Activated CD4-positive, alpha-beta memory T cell treated with anti-CD3 and anti-CD28 coated beads, Interleukin-2, amount 10 ng/mL, durations not matched to agents 7 days and 5 days (primary cell): ENCODE results near the gene CAPN2. TPM values are rescaled to one million over a fixed set of nuclear protein-coding genes. Genes with fewer than 3 reads are reported as not detected.
"Not testable (repeated sequence)": the region's sequence is repeated elsewhere in the genome, so short reads cannot be mapped to it uniquely, and the experiment has no call there.

Source experiments
- CTCF ChIA-PET: fragments of 350-600 bp; sonication (Branson Sonifier 250); formaldehyde crosslinking; loops from one replicate; lab custom pipeline; 2021; ENCODE audit warnings: antibody characterized with exemption, inconsistent platforms; lab: Charles Lee
- POLR2A ChIA-PET: fragments of 350-600 bp; sonication (Branson Sonifier 250); formaldehyde crosslinking; loops from one replicate; lab custom pipeline; 2021; ENCODE audit warnings: antibody characterized with exemption; lab: Charles Lee
- DNase-seq: peaks from one replicate; pipeline ENCODE4 v3.0.0-alpha.2; 2020
- H3K27ac Mint-ChIP-seq: one replicate; pipeline ENCODE4 v1.8.0; 2021; ENCODE audit warnings: mild to moderate bottlenecking, mixed read lengths
- H3K27me3 Mint-ChIP-seq: one replicate; pipeline ENCODE4 v1.8.0; 2021; ENCODE audit warnings: mixed read lengths
- H3K36me3 Mint-ChIP-seq: one replicate; pipeline ENCODE4 v1.8.0; 2021; ENCODE audit warnings: low read depth, mixed read lengths
- H3K4me1 Mint-ChIP-seq: one replicate; pipeline ENCODE4 v1.8.0; 2021; ENCODE audit warnings: mixed read lengths
- H3K4me3 Mint-ChIP-seq: one replicate; pipeline ENCODE4 v1.8.0; 2021; ENCODE audit warnings: mild to moderate bottlenecking, mixed read lengths
- H3K9me3 Mint-ChIP-seq: one replicate; pipeline ENCODE4 v1.8.0; 2021; ENCODE audit warnings: mixed read lengths
- total RNA-seq, 2 experiments: library from RNA; stranded (reverse); gene quantifications; one replicate each; pipeline ENCODE4 v1.2.3, GENCODE V29; 2021

Gene CAPN2
- total RNA-seq, 2 experiments from 2014 or later: 263 TPM

DNA sequence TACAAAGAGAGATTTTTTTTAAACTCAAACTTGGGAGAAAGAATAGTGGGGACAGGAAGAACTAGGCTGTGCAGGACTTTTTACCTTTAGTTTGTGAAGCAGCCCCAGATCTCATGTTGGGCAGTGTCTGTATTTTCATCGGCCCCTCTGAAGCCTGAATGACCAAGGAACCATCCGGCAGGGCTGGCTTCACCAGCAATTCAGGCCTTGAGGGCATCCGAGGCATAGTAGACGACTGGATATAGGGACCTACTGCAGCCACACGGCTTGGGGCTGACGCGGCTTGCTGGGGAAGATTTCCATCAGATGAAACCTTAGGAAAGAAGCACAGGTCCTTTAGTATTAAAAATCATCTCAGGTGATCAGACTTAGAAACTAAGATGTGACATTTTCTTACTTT lies 89.7 kb downstream of the CAPN2 start:
- peaks cover 55% of the 10 kb centered on the region for H3K36me3 Mint-ChIP-seq
- no peak for DNase-seq
- CTCF ChIA-PET: no interaction called here
- H3K27ac Mint-ChIP-seq: no peak overlapping the region
- no peaks in the 10 kb centered on the region for H3K4me1 Mint-ChIP-seq
- no peak overlapping the region for H3K4me3 Mint-ChIP-seq
- H3K9me3 Mint-ChIP-seq: no peaks in the 10 kb centered on the region
- POLR2A ChIA-PET: no interaction called here
- H3K27me3 Mint-ChIP-seq: no peaks in the 10 kb centered on the region

- H3K9me3 Mint-ChIP-seq: no peaks in the 10 kb centered on the region
- no peaks in the 10 kb centered on the region for H3K4me1 Mint-ChIP-seq
- CTCF ChIA-PET: no interaction called here
- DNase-seq: no peak
- H3K27me3 Mint-ChIP-seq: no peaks in the 10 kb centered on the region
- H3K27ac Mint-ChIP-seq: no peak overlapping the region
- H3K4me3 Mint-ChIP-seq: no peak overlapping the region
- peaks cover 59% of the 10 kb centered on the region for H3K36me3 Mint-ChIP-seq
- POLR2A ChIA-PET: interaction anchor here (1.0 to 1.1 kb wide), 2 partner anchors 26 to 44 kb away, joined by 3 read pairs; no protein-coding TSS in a partner anchor
Measured at GRCh38 chr1:223802602-223803001, 90.3 kb downstream of the CAPN2 start.

GRCh38 chr1:223803211-223803610 lies 90.9 kb downstream of the CAPN2 start:
- no peaks in the 10 kb centered on the region for H3K9me3 Mint-ChIP-seq
- ChIA-PET POLR2A (interaction anchor here (1.0 to 1.8 kb wide), 3 partner anchors 26 to 43 kb away, joined by 3 to 7 read pairs (median 3); no protein-coding TSS in a partner anchor), CTCF (interaction anchor here (1.8 kb wide), 1 partner anchor 105 kb away, joined by 5 read pairs; no protein-coding TSS in a partner anchor)
- peaks cover 56% of the 10 kb centered on the region for H3K36me3 Mint-ChIP-seq
- no peak for DNase-seq
- H3K4me3 Mint-ChIP-seq: no peak overlapping the region
- no peaks in the 10 kb centered on the region for H3K4me1 Mint-ChIP-seq
- H3K27ac Mint-ChIP-seq: no peak overlapping the region
- no peaks in the 10 kb centered on the region for H3K27me3 Mint-ChIP-seq

- CTCF ChIA-PET: interaction anchor here (1.2 kb wide), 1 partner anchor 242 kb away, joined by 3 read pairs; no protein-coding TSS in a partner anchor
- POLR2A ChIA-PET: not testable (repeated sequence)
Measured at GRCh38 chr1:223809905-223810304, 97.6 kb downstream of the CAPN2 start.

DNA sequence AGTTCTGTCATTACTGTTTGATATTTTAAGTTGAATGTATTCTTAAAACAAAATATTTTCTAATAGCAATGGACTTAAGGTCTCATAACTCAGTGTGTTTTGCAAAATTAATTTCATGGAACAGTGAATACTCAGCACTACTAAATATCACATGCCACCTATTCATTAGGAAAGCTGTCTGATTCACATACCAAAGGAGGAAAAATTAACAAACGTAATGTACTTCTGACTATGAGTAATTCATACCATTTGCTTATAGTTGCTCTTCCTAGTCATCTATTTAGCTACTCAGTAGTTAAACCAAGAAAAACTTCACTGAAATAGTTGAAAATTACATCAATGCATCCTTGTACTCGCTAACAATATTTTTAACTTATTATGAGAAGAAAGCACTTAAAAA lies 98.2 kb downstream of the CAPN2 start:
- ChIA-PET POLR2A (interaction anchor here (2.0 to 3.0 kb wide), 2 partner anchors 22 to 35 kb away, joined by 4 to 19 read pairs; partner anchors contain the start of gene TP53BP2), CTCF (interaction anchor here (1.0 to 2.7 kb wide), 8 partner anchors 10 to 241 kb away, joined by 3 to 12 read pairs (median 4); no protein-coding TSS in a partner anchor)
- no peak overlapping the region for H3K4me3 Mint-ChIP-seq
- DNase-seq: no peak
- no peaks in the 10 kb centered on the region for H3K9me3 Mint-ChIP-seq
- H3K27me3 Mint-ChIP-seq: no peaks in the 10 kb centered on the region
- H3K27ac Mint-ChIP-seq: no peak overlapping the region
- peaks cover 15% of the 10 kb centered on the region for H3K4me1 Mint-ChIP-seq
- H3K36me3 Mint-ChIP-seq: peaks cover 44% of the 10 kb centered on the region

More at GRCh38 chr1:223809905-223810304, 97.6 kb downstream of the CAPN2 start:
- H3K27me3 Mint-ChIP-seq, H3K4me3 Mint-ChIP-seq, DNase-seq, H3K9me3 Mint-ChIP-seq, H3K27ac Mint-ChIP-seq: not testable (repeated sequence)
- Mint-ChIP-seq H3K4me1 (peaks cover 13% of the 10 kb centered on the region), H3K36me3 (peaks cover 44% of the 10 kb centered on the region)

GRCh38 chr1:223811634-223812101 lies 99.3 kb downstream of the CAPN2 start:
- Mint-ChIP-seq H3K27me3 (no peaks in the 10 kb centered on the region), H3K4me1 (peaks cover 15% of the 10 kb centered on the region), H3K27ac (no peak overlapping the region), H3K9me3 (no peaks in the 10 kb centered on the region), H3K36me3 (peaks cover 36% of the 10 kb centered on the region), H3K4me3 (no peak overlapping the region)
- DNase-seq: no peak
- CTCF ChIA-PET: interaction anchor here (0.6 to 2.7 kb wide), 13 partner anchors 9 to 240 kb away, joined by 3 to 12 read pairs (median 4); no protein-coding TSS in a partner anchor
- POLR2A ChIA-PET: interaction anchor here (2.0 to 3.0 kb wide), 2 partner anchors 21 to 34 kb away, joined by 4 to 19 read pairs; partner anchors contain the start of gene TP53BP2

GRCh38 chr1:223813645-223814044 lies 101.3 kb downstream of the CAPN2 start:
- Mint-ChIP-seq H3K27ac (no peak overlapping the region), H3K4me3 (no peak overlapping the region), H3K9me3 (no peaks in the 10 kb centered on the region), H3K36me3 (peaks cover 27% of the 10 kb centered on the region), H3K4me1 (peaks cover 15% of the 10 kb centered on the region), H3K27me3 (no peaks in the 10 kb centered on the region)
- no peak for DNase-seq
- ChIA-PET CTCF (interaction anchor here (1.0 kb wide), 1 partner anchor 64 kb away, joined by 3 read pairs; no protein-coding TSS in a partner anchor), POLR2A (no interaction called here)

DNA sequence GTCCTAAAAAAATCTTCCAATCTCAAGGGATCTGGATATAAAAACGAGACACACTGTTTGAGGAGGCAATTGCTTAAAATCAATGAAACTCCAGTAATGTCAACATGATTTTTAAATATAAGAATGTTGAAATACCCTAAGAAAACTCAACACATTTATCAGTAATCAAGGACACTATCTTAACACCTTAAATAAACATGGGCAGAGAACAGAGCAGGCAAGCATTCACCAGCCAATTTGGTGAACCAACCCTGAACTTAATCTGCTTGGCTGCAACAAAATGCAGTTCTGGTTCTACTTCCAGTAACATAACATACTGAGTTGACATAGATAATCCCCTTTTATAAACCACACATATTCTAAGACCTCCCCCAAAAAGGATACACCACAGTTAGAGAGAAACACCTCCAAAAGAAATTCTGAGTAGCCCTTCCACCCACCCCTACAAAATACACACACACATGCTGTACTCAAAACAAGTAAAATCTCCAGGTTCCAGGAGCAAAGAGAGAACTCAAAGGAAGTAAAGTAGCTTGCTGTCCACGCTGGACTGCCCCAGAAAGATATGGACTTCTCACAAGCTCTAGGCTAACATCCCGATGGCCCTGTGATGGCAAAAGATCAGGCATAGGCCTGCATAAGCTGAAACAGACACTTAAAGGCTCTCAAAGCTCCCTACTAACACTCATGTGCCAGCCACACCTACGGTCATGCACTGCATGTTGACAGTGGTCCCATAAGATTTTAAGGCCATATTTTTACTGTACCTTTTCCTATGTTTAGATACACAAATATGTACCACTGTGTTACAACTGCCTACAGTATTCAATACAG lies 102.9 kb downstream of the CAPN2 start:
- no peak for DNase-seq
- peaks cover 32% of the 10 kb centered on the region for H3K36me3 Mint-ChIP-seq
- ChIA-PET CTCF (no interaction called here), POLR2A (no interaction called here)
- H3K27me3 Mint-ChIP-seq: no peaks in the 10 kb centered on the region
- no peaks in the 10 kb centered on the region for H3K9me3 Mint-ChIP-seq
- peaks cover 15% of the 10 kb centered on the region for H3K4me1 Mint-ChIP-seq
- H3K27ac Mint-ChIP-seq: no peak overlapping the region
- H3K4me3 Mint-ChIP-seq: no peak overlapping the region

DNA sequence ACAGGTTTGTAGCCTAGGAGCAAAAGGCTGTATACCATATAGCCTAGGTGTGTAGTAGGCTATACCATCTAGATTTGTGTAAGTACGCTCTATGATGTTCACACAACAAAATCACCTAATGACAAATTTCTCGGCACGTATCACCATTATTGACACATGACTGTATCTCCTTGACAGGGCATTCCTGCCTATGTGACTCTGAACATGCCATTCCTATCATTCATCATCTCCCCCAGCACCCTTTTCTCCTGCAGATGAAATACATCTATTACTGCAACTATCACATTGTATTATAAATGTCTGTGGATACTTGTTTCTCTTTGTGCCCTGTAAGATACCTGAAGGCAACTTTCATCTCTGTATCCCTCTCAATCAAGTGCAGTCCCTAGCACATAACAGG lies 103.5 kb downstream of the CAPN2 start:
- Mint-ChIP-seq H3K27ac (no peak overlapping the region), H3K9me3 (no peaks in the 10 kb centered on the region), H3K4me1 (peaks cover 18% of the 10 kb centered on the region), H3K36me3 (peaks cover 35% of the 10 kb centered on the region), H3K4me3 (no peak overlapping the region), H3K27me3 (no peaks in the 10 kb centered on the region)
- CTCF ChIA-PET: no interaction called here
- no peak for DNase-seq
- POLR2A ChIA-PET: no interaction called here

GRCh38 chr1:223817265-223817664 lies 104.9 kb downstream of the CAPN2 start:
- Mint-ChIP-seq H3K4me1 (peaks cover 18% of the 10 kb centered on the region), H3K36me3 (peaks cover 37% of the 10 kb centered on the region)
- H3K27me3 Mint-ChIP-seq, H3K9me3 Mint-ChIP-seq, H3K4me3 Mint-ChIP-seq, POLR2A ChIA-PET, H3K27ac Mint-ChIP-seq, DNase-seq: not testable (repeated sequence)
- CTCF ChIA-PET: interaction anchor here (0.7 kb wide), 1 partner anchor 77 kb away, joined by 3 read pairs; no protein-coding TSS in a partner anchor

GRCh38 chr1:223819730-223820514 lies 107.6 kb downstream of the CAPN2 start:
- ChIA-PET POLR2A (interaction anchor here (0.5 kb wide), 1 partner anchor 821 kb away, joined by 3 read pairs; no protein-coding TSS in a partner anchor), CTCF (interaction anchor here (0.9 to 2.7 kb wide), 3 partner anchors 8 to 123 kb away, joined by 3 to 5 read pairs (median 4); no protein-coding TSS in a partner anchor)
- Mint-ChIP-seq H3K27me3 (no peaks in the 10 kb centered on the region), H3K4me3 (no peak overlapping the region), H3K4me1 (peaks cover 17% of the 10 kb centered on the region), H3K9me3 (no peaks in the 10 kb centered on the region), H3K36me3 (peaks cover 21% of the 10 kb centered on the region), H3K27ac (no peak overlapping the region)
- no peak for DNase-seq

DNA sequence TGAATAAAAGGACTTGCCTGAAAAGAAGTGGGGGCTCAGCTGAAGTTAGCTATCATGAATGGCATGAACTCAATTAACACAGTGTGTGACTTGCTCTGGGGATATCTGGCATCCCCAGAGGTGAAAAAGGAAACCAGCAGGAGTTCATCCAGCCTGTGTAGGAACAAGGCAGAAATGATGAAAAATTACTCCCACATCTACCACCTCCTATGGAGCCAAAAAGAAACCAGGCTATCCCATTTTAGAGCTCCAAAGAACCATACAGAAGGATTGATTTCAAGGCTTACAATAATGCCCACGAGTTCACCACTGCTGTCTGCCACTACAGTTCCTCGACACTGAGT lies 108.1 kb downstream of the CAPN2 start:
- CTCF ChIA-PET: interaction anchor here (0.9 to 2.7 kb wide), 3 partner anchors 8 to 124 kb away, joined by 3 to 5 read pairs (median 4); no protein-coding TSS in a partner anchor

More for the DNA sequence above, 108.1 kb downstream of the CAPN2 start:
- H3K27me3 Mint-ChIP-seq: no peaks in the 10 kb centered on the region
- no peak for DNase-seq
- H3K4me1 Mint-ChIP-seq: peaks cover 21% of the 10 kb centered on the region
- H3K4me3 Mint-ChIP-seq: no peak overlapping the region
- POLR2A ChIA-PET: interaction anchor here (0.5 kb wide), 1 partner anchor 821 kb away, joined by 3 read pairs; no protein-coding TSS in a partner anchor
- no peaks in the 10 kb centered on the region for H3K9me3 Mint-ChIP-seq
- H3K27ac Mint-ChIP-seq: no peak overlapping the region
- H3K36me3 Mint-ChIP-seq: peaks cover 21% of the 10 kb centered on the region
